HCT116 (cell line): ENCODE results near the gene KMT5C. TPM values are rescaled to one million over a fixed set of nuclear protein-coding genes. Genes with fewer than 3 reads are reported as not detected.
A peak's percentile ranks its signal among the peaks of the same experiment; 100 is the strongest.

Experiments
- ATAC-seq: fragments of 200-7000 bp; cut with Tn5 transposase; 2 replicates; pipeline ENCODE4 v1.9.1; 2020; ENCODE audit warnings: mild to moderate bottlenecking, moderate library complexity
- BruUV-seq: library from RNA; stranded (reverse); fragments of 400-500 nt; replicated peaks from 2 replicates; lab custom pipeline; 2021; lab: Mats Ljungman, UMichigan
- CTCF ChIA-PET: fragments of 300-600 bp; sonication (Branson Sonifier 250); formaldehyde crosslinking; loops from one replicate; lab custom pipeline; 2021; ENCODE audit warnings: antibody characterized with exemption; lab: Charles Lee
- POLR2A ChIA-PET: fragments of 300-600, 350-600 bp; sonication (Branson Sonifier 250); formaldehyde crosslinking; loops from one replicate; lab custom pipeline; 2021; ENCODE audit warnings: antibody characterized with exemption; lab: Charles Lee
- RAD21 ChIA-PET, 2 experiments: fragments of 300-600 bp; sonication (Branson Sonifier 250); formaldehyde crosslinking; loops; one replicate each; lab custom pipeline; 2023; ENCODE audit warnings: low total read pairs in 2 of 2; ENCODE audit not compliant: uncharacterized antibody in 2 of 2, unreplicated experiment in 2 of 2, low non-redundant PET in 1 of 2; lab: Charles Lee
- DNase-seq: peaks from one replicate; pipeline ENCODE4 v3.0.0-alpha.2; 2010; ENCODE audit warnings: low read depth, low spot score
- H2AFZ ChIP-seq: fragments of 200-600 bp; shearing (Covaris generic), sonication (generic); 2 replicates; pipeline ENCODE4 v1.6.1; 2017; ENCODE audit warnings: low read depth, mixed run types, mixed read lengths, antibody characterized with exemption, low read length; ENCODE audit not compliant: poor library complexity, severe bottlenecking
- H3K27ac ChIP-seq: 2 replicates; pipeline ENCODE4 v1.5.1; 2012; ENCODE audit warnings: low read depth, low read length
- H3K27me3 ChIP-seq: fragments of 200-600 bp; sonication (generic); 2 replicates; pipeline ENCODE4 v1.6.1; 2016; ENCODE audit warnings: mixed run types, low read length, mixed read lengths; ENCODE audit not compliant: insufficient read depth
- H3K36me3 ChIP-seq, 2 experiments: fragments of 200-500 bp in 1 of 2; fragments of 200-600 bp in 1 of 2; sonication (Bioruptor generic) in 1 of 2; sonication (generic) in 1 of 2; 2 replicates each; pipeline versions ENCODE4 v1.5.1 to v1.6.1; 2014 to 2016; ENCODE audit warnings: low read length in 2 of 2, inconsistent platforms in 1 of 2, mixed read lengths in 1 of 2, mixed run types in 1 of 2; ENCODE audit not compliant: insufficient read depth in 2 of 2, control insufficient read depth in 1 of 2
- H3K4me1 ChIP-seq, 2 experiments: fragments of 200-600 bp in 1 of 2; sonication (generic) in 1 of 2; 2 replicates each; pipeline versions ENCODE4 v1.5.1 to v1.6.1; 2012 to 2017; ENCODE audit warnings: low read length in 2 of 2, inconsistent platforms in 1 of 2, mild to moderate bottlenecking in 1 of 2, mixed read lengths in 1 of 2, mixed run types in 1 of 2, moderate library complexity in 1 of 2; ENCODE audit not compliant: insufficient read depth in 2 of 2, control insufficient read depth in 1 of 2
- H3K4me2 ChIP-seq: fragments of 200-600 bp; sonication (generic); 2 replicates; pipeline ENCODE4 v1.6.1; 2017; ENCODE audit warnings: mixed run types, low read length, mixed read lengths
- H3K4me3 ChIP-seq, 2 experiments: fragments of 200-600 bp in 1 of 2; sonication (generic) in 1 of 2; replicated peaks in 1 of 2; 2 replicates each; pipeline ENCODE4 v1.5.1; 2011 to 2016; ENCODE audit warnings: low read length in 2 of 2, control low read depth in 1 of 2, low read depth in 1 of 2, mild to moderate bottlenecking in 1 of 2, mixed read lengths in 1 of 2, mixed run types in 1 of 2
- H3K79me2 ChIP-seq: fragments of 200-600 bp; sonication (generic); 2 replicates; pipeline ENCODE4 v1.6.1; 2017; ENCODE audit warnings: mild to moderate bottlenecking, mixed run types, low read length, moderate library complexity, mixed read lengths; ENCODE audit not compliant: insufficient read depth
- H3K9ac ChIP-seq: fragments of 200-600 bp; sonication (generic); 2 replicates; pipeline ENCODE4 v1.6.1; 2016; ENCODE audit warnings: low read length, mixed read lengths
- H3K9me2 ChIP-seq: fragments of 200-600 bp; sonication (generic), shearing (Covaris generic); 2 replicates; pipeline ENCODE4 v1.6.1; 2017; ENCODE audit warnings: mixed run types, mild to moderate bottlenecking, moderate library complexity; ENCODE audit not compliant: insufficient read depth
- H3K9me3 ChIP-seq, 2 experiments: fragments of 200-500 bp in 1 of 2; fragments of 200-600 bp in 1 of 2; sonication (Bioruptor generic) in 1 of 2; sonication (generic) in 1 of 2; 2 replicates each; pipeline ENCODE4 v1.6.1; 2014 to 2017; ENCODE audit warnings: low read length in 2 of 2, mixed read lengths in 2 of 2, inconsistent platforms in 1 of 2, low read depth in 1 of 2, mild to moderate bottlenecking in 1 of 2, mixed run types in 1 of 2, moderate library complexity in 1 of 2; ENCODE audit not compliant: control insufficient read depth in 1 of 2, insufficient read depth in 1 of 2
- H4K20me1 ChIP-seq: fragments of 200-600 bp; sonication (generic), shearing (Covaris generic); 2 replicates; pipeline ENCODE4 v1.6.1; 2017; ENCODE audit warnings: mixed run types, mild to moderate bottlenecking, moderate library complexity; ENCODE audit not compliant: insufficient read depth
- CBX3 ChIP-seq: IDR thresholded peaks from 2 replicates; pipeline ENCODE4 v1.6.1; 2012; ENCODE audit warnings: low read depth
- CTCF ChIP-seq, 3 experiments: fragments of 200-600 bp in 1 of 3; sonication (generic) in 1 of 3; IDR thresholded peaks in 2 of 3; conservative IDR thresholded peaks in 1 of 3; 2 replicates each; pipeline ENCODE4 v1.5.1; 2012 to 2017; ENCODE audit warnings: low read depth in 2 of 3, low read length in 2 of 3, antibody characterized with exemption in 1 of 3, borderline replicate concordance in 1 of 3, control low read depth in 1 of 3, mild to moderate bottlenecking in 1 of 3, mixed read lengths in 1 of 3, mixed run types in 1 of 3, moderate library complexity in 1 of 3; ENCODE audit not compliant: insufficient read depth in 1 of 3
- ELF1 ChIP-seq: IDR thresholded peaks from 2 replicates; pipeline ENCODE4 v1.6.1; 2012; ENCODE audit warnings: low read depth, borderline replicate concordance
- POLR2A ChIP-seq: IDR thresholded peaks from 2 replicates; pipeline ENCODE4 v1.7.0; 2011; ENCODE audit warnings: borderline replicate concordance; ENCODE audit not compliant: insufficient read depth, insufficient read length; ENCODE audit errors: extremely low read depth
- POLR2AphosphoS5 ChIP-seq: IDR thresholded peaks from 2 replicates; pipeline ENCODE4 v1.6.1; 2011; ENCODE audit warnings: mild to moderate bottlenecking, low read depth, low read length, moderate library complexity
- SIN3A ChIP-seq: IDR thresholded peaks from 2 replicates; pipeline ENCODE4 v1.6.1; 2012; ENCODE audit warnings: low read depth
- SP1 ChIP-seq: IDR thresholded peaks from 2 replicates; pipeline ENCODE4 v1.6.1; 2012; ENCODE audit warnings: low read depth
- YY1 ChIP-seq: IDR thresholded peaks from 2 replicates; pipeline ENCODE4 v1.6.1; 2011; ENCODE audit warnings: low read length, low read depth, moderate library complexity, mild to moderate bottlenecking; ENCODE audit not compliant: insufficient replicate concordance; ENCODE audit errors: extremely low read depth
- ZBTB33 ChIP-seq: IDR thresholded peaks from 2 replicates; pipeline ENCODE4 v1.6.1; 2011; ENCODE audit warnings: mild to moderate bottlenecking, low read length, moderate library complexity; ENCODE audit not compliant: insufficient replicate concordance; ENCODE audit errors: extremely low read depth
- ZNF274 ChIP-seq: fragments of 200-500 bp; sonication (Bioruptor generic); IDR thresholded peaks from 2 replicates; pipeline ENCODE4 v1.6.1; 2014; ENCODE audit warnings: mild to moderate bottlenecking, low read depth, low read length, inconsistent platforms
- intact Hi-C: fragments of 100-400 bp; cut with micrococcal nuclease; formaldehyde crosslinking; loops from 2 replicates; pipeline ENCODE4 v1.10.0; 2022
- total RNA-seq: library from RNA; stranded (reverse); gene quantifications from one replicate; pipeline ENCODE4 v1.2.1, GENCODE V29; 2021; ENCODE audit not compliant: unreplicated experiment
- TF ChIP-seq, protein P1 (sequence below): IDR thresholded peaks from 2 replicates; pipeline ENCODE4 v1.6.1; 2012

Gene KMT5C
- total RNA-seq, 1 experiment from 2014 or later = 27.5 TPM

DNA sequence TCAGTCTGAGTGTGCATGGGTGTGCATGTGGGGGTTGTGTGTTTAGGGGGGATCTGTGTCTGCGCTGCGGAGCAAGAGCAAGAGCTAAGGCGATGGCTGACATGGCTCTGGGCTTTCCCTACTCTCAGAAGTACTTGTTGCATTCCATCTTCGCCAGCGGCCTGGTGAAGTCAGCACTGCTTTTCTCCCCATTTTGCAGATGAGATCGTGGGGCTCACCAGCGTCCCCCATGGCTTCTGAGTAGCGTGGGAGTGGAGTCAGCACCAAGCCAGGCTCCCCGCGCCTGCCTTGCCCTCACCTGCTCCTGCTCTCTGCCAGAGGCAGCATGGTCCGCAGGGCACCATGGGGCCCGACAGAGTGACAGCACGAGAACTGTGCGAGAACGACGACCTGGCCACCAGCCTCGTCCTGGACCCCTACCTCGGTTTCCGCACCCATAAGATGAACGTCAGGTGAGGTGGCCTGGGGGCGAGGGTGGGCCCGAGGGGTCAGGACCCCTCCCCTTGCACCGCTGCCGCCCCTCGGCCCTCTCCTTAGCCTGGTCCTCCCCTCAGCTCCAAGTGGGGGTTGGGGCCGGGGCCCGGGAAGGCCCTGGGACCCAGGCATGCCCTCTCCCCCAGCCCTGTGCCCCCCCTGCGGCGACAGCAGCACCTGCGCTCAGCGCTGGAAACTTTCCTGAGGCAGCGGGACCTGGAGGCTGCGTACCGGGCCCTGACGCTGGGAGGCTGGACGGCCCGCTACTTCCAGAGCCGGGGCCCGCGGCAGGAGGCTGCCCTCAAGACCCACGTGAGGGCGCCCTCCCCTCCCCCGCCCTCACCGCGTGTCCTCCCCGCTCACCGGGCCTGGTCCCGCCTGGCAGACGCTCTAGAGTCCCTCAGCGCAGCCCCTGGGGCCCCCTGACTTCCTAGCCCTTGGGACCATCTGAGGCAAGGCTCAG is 2.2 kb downstream of the KMT5C start:
- Histone ChIP-seq H3K36me3 (peaks cover 4 to 5% of the 10 kb centered on the region in 2 experiments; a peak in 3 of 4 replicates), H3K27me3 (no peaks in the 10 kb centered on the region), H3K9me2 (no peaks in the 10 kb centered on the region), H2AFZ (no peak overlapping the region), H3K9ac (peak overlapping the region; percentile 85; the same call in 1 of the 2 replicates), H3K27ac (no peak overlapping the region), H3K4me1 (peaks cover 17 to 48% of the 10 kb centered on the region in 2 experiments), H3K4me2 (peak overlapping the region; percentile 98), H3K79me2 (peaks cover 9% of the 10 kb centered on the region; the same call in 1 of the 2 replicates), H4K20me1 (no peaks in the 10 kb centered on the region), H3K9me3 (no peaks in the 10 kb centered on the region), H3K4me3 (peak overlapping the region; percentile 16 to 74; a peak in 3 of 4 replicates)
- ChIA-PET CTCF (no interaction called here), POLR2A (no interaction called here), RAD21 (no interaction called here)
- no peak for ATAC-seq
- TF ChIP-seq SIN3A (no peak), CBX3 (no peak), ZBTB33 (no peak), ZNF274 (no peak), ELF1 (no peak), POLR2AphosphoS5 (no peak), CTCF (IDR thresholded peaks at IDR 0.05 in 2 of 3, conservative IDR thresholded peaks at IDR 0.05 in 1 of 3; ENCODE audit: borderline replicate concordance in 1 of 3, insufficient read depth in 1 of 3, low read depth in 2 of 3, low read length in 2 of 3) (no peak), YY1 (no peak), SP1 (no peak; the same call in 1 of the 2 replicates), POLR2A (no peak)
- TF ChIP-seq, protein P1, sequence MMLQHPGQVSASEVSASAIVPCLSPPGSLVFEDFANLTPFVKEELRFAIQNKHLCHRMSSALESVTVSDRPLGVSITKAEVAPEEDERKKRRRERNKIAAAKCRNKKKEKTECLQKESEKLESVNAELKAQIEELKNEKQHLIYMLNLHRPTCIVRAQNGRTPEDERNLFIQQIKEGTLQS = no peak
- BruUV-seq = TSS peak; percentile 65
- intact Hi-C loops = no loop called here
- no peak for DNase-seq
